H7 (cell line): ENCODE measurements around the gene COL9A2. TPM values are rescaled to one million over a fixed set of nuclear protein-coding genes. Genes with fewer than 3 reads are reported as not detected.
"Not testable (repeated sequence)": the region's sequence is repeated elsewhere in the genome, so short reads cannot be mapped to it uniquely, and the experiment has no call there.

ENCODE experiments used
- DNase-seq: peaks from one replicate; pipeline ENCODE4 v3.0.0; 2012
- H3K27me3 ChIP-seq: 2 replicates; pipeline ENCODE4 v1.6.0; 2011; ENCODE audit warnings: mild to moderate bottlenecking, low read length; ENCODE audit not compliant: control insufficient read depth, insufficient read depth
- H3K36me3 ChIP-seq: replicated peaks from 2 replicates; pipeline ENCODE4 v1.5.1; 2011; ENCODE audit warnings: low read length; ENCODE audit not compliant: control insufficient read depth, insufficient read depth
- H3K4me3 ChIP-seq: 2 replicates; pipeline ENCODE4 v1.5.1; 2011; ENCODE audit warnings: low read depth, mild to moderate bottlenecking, control low read depth, low read length, moderate library complexity; ENCODE audit not compliant: insufficient read depth
- total RNA-seq: library from RNA; depleted of rRNA; stranded (reverse); fragments of >200 nt; shearing (Covaris generic); gene quantifications from 2 replicates; pipeline ENCODE4 v1.2.3, GENCODE V29; 2014

The COL9A2 gene
- total RNA-seq, 1 experiment from 2014 or later, result 23.8 TPM

DNA sequence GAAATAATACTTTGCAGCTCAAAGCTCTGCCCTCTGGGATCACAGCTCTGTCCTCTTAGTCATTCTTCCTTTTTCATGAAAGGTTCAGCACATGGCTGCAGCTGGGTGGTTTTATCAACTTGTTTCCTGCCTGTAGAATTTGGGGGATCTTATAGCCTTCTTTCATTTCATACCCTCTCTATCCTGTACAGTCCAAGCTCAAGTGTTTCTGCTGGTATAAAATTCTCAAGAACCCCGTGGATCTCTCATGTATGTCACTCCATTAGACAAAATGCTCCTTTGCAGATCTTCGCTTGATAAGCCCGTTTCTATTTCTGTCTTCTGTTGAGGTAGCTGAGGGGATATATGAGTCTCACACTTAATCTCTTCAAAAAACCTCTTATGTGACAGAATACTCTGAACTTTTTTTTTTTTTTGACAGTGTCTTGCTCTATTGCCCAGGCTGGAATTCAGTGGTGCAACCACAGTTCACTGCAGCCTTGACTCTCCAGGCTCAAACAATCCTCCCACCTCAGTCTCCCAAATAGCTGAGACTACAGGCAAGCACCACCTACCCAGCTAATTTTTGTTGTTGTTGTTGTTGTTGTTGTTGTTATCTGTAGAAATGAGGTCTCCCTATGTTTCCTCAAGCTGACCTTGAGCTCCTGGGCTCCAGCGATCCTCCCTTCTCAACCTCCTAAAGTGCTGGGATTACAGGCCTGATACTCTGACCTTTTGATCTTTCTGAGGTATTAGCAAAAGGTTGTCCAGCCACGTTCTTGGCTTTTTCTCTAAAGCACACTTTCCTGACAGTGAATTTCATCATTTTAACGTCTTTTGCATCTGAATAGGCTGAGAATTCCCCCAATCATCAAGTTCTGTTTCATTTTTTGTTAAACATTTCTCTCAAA is 24.6 kb upstream of the COL9A2 start:
- DNase-seq, result no peak
- no peak overlapping the region for H3K4me3 ChIP-seq
- no peaks in the 10 kb centered on the region for H3K36me3 ChIP-seq
- H3K27me3 ChIP-seq, result no peaks in the 10 kb centered on the region; the same call in 1 of the 2 replicates

DNA sequence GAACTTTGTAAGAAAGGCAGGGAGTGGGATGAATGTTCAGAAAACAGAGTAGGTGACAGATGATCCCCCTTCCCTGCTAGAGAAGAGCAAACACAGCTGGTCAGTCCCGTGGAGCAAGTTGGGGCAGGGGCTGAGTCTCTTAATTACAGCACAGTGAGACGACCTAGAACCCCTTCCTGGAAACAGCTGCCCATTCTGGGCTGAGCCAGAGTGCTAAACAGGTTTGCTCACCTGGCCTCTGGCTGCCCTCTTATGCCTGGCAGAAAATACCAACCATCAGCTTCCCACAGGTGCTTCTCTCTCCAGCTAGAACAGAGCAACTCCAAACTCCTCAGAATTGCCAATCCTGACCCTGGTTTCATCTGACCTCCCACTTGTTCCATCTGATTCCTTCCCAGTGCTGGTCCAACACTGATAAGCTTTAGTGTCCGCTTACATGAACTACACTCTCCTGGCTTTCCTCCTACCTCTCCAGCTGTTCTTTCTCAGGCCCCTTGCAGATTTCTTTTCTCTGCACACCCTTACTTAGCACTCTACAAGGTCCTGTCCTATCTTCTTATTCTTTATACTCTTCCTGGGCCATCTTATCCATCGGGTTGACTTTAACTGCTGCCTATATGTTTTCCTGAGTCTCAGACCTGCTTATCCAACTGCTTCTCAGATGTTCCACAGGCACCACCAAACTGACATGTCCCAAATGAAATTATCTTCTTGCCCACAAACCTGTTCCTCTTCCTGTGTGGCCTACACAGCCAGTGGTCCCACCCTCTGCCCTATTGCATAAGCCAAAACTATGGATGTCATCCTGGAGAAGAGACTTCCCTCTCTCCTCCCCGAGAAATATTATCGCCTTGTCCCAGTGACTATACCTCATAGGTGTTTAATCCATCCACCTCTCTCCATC is 22.6 kb upstream of the COL9A2 start:
- H3K36me3 ChIP-seq, result no peaks in the 10 kb centered on the region
- H3K4me3 ChIP-seq, result no peak overlapping the region
- DNase-seq, result no peak
- no peaks in the 10 kb centered on the region; the same call in 1 of the 2 replicates for H3K27me3 ChIP-seq

DNA sequence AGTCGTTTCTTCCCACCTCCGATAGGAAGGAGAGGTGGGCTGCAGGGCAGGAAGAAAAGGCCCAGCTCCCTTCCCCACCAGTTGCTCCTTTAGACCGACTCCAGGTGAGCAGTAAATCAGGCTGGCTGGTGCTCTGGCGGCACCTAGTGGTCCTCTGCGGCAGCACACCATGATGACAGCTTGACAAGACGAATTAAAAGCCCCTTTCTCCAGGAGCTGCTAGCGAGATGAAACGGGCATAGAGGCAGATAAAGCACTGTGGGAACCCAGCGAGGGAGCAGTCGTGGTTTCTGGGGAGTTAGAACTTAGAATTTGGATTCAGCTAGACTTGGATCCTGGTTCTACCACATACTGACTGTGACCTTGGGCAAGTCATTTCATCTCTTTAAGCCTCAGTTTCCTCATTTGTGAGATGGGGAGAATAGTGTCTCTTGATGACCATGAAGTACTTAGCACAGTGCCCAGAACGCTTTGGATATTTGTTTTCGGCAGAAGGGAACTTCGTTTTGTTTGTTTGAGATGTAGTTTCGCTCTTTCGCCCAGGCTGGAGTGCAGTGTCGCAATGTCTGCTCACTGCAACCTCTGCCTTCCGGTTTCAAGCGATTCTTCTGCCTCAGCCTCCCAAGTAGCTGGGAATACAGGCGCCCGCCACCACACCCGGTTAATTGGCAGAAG is 21.8 kb upstream of the COL9A2 start:
- peak; percentile 69 for DNase-seq
- no peaks in the 10 kb centered on the region; the same call in 1 of the 2 replicates for H3K27me3 ChIP-seq
- H3K4me3 ChIP-seq, result no peak overlapping the region
- no peaks in the 10 kb centered on the region for H3K36me3 ChIP-seq

DNA sequence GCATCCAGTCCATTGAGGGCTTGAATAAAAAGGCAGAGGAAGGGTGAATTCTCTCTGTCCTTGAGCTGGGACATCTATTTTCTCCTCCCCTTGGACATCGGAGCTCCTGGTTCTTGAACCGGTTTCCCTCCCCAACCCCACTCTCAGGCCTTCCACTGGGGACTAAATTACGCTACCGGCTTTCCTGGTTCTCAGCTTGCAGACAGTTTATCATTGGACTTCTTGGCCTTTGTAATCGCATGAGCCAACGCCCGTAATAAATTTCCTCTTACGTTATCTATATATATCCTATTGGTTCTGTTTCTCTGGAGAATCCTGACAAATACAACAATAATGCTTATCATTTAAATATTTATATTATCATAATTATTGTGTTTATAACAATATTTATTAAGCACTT is 20.4 kb upstream of the COL9A2 start:
- Histone ChIP-seq H3K27me3 (no peaks in the 10 kb centered on the region; the same call in 1 of the 2 replicates), H3K36me3 (no peaks in the 10 kb centered on the region), H3K4me3 (no peak overlapping the region)
- DNase-seq, result no peak

DNA sequence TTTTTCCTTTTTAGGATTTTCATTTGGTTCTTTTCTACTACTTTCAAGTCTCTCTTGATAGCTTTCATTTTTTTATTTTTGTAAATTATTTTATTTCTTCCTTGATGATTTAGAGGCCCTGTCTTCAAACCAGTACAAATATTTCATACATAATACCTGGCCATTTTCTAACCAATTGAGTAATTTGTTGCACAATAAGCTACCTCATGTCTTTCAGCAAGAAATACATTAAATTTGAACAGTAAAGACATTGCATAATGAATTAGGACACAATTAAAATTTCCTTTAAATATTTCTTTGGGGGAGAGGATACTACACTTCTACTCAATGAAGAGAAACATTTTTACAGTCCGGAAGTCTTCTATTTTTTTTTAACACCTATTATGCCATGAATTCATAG is 15.6 kb upstream of the COL9A2 start:
- no peaks in the 10 kb centered on the region for H3K27me3 ChIP-seq
- no peaks in the 10 kb centered on the region for H3K36me3 ChIP-seq
- DNase-seq, result no peak
- H3K4me3 ChIP-seq, result no peak overlapping the region

DNA sequence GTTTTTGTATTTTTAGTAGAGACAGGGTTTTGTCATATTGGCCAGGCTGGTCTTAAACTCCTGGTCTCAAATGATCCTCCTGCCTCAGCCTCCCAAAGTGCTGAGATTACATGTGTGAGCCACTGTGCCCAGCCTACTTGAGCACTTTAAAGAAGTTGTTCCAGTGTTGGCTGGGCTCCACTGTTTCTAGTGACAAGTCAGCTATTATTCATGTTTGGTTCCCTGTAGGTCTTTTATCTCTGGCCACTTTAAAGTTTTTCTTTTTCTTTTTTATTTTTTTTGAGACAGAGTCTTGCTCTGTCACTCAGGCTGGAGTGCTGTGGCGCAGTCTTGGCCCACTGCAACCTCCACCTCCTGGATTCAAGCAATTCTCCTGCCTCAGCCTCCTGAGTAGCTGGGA is 14.3 kb upstream of the COL9A2 start:
- H3K27me3 ChIP-seq, H3K36me3 ChIP-seq, H3K4me3 ChIP-seq, DNase-seq: not testable (repeated sequence)

DNA sequence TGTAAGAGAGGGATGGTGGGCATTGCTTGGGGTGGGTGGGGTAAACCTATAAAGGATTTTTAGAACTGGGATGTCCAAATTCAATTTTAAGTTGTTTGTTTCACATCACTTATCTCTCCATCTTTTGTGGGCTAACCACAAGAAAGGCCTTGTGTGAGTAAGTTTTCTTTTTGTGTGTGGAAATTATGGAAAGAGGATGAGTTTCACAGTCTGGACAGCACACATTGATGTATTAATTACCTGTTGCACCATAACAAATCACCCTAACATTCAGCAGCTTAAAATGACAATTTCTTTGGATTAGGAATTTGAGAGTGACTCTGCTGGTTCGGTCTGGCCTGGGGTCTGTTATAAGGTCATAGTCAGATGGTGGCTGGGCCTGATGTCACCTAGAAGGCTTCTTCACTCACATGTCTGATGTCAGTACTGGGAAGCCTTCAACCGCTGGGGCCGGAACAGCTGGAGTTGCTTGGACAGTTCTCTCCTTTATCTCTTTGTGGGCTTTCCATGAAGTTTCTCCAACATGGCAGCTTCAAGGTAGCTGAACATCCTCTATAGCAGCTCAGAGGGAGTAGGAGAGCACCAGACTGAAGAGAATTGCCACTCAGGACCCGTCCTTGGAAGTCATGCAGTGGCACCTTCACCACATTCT is 2.0 kb upstream of the COL9A2 start:
- Histone ChIP-seq H3K27me3 (peaks cover 43% of the 10 kb centered on the region), H3K4me3 (no peak overlapping the region), H3K36me3 (no peaks in the 10 kb centered on the region)
- peak; percentile 7 for DNase-seq

DNA sequence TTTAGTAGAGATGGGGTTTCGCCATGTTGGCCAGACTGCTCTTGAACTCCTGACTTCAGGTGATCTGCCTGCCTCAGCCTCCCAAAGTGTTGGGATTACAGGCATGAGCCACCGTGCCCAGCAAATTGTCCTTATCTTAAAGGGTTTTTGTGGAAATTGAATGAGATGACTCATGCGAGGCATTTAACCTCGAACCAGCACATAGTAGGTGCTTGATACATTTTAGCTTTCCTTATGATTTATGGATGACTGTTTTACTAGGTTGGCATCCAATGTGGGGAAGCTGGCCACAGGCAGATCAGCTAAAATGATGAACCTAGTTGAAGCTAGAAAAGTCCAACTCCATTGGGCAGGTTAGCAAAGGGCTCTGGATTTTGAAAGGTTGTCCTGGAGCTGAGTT is 1.4 kb upstream of the COL9A2 start:
- no peaks in the 10 kb centered on the region for H3K36me3 ChIP-seq
- DNase-seq, result no peak

DNA sequence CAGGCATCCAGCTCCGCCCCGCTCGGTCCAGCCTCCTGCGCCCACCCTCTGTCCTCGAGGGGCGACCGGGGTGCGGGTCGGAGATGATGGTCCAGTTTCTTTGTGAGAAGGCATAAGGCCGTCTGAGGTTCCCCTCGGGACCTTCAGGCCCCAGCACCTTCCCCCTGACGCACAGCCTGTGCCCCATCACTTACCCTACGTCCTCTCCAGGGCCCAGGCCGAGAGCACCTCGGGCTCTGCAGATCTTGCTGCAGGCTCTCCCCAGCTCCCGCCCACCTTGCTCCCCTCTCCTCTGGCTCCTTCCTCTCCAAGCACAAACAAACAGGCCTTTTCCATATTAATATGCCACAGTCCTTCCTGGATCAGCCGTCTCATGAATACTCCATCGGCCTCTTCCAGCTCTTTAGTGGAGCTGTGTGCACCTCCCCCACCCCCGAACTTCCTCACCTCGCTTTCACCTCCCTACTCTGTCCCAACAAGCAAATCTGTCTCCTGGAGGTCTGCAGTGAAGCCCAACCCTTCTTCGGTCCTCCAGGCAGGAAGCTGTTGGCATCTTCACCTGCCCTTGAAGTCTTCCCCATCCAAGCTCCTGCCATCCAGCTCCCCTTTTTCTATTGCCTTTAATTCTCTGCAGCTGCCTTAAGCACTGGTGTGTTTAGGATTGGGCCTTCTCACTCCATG is 448 bp upstream of the COL9A2 start:
- Histone ChIP-seq H3K27me3 (peaks cover 49% of the 10 kb centered on the region), H3K36me3 (no peaks in the 10 kb centered on the region), H3K4me3 (peak overlapping the region; percentile 58)
- DNase-seq, result peak; percentile 65

More for the DNA sequence above, 1.4 kb upstream of the COL9A2 start:
- Histone ChIP-seq H3K4me3 (no peak overlapping the region), H3K27me3 (peaks cover 47% of the 10 kb centered on the region)

DNA sequence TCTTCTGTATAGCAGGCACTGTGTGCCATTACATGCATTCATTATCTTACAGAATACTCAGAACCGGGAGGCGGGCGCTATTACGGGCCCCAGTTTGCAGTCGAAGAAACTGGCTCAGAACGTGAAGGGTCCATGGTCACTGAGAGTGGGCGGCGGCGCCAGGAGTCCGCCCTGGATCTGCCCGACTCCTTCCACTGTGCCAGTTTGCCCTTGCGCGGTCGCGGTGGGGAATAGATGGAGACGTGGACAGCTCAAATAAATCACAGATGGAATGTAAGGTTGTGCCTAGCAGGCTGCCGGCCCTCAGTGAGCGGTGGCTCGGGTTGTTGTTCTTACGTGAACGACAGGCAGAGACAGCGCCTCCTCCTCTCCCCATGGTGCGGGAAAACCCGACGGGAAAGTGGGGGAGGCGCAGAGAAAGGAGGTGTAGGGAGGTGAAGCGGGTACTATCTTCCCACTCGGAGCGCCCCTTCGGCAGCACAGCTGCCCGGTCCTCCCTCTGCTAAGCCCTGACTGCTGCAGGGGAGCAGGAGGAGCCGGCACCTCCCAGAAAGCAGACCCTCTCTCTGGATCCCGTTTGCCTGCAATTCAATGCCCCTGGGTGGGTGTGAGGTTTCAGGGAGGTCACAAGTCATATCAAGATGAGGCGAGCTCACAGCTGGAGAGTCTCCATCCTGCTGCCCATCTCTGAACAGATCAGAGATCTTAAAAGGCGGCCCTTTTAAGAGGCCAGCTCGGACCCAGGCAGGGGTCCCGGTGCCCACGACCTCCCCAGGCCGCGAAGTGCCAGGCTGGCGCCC is 1.1 kb downstream of the COL9A2 start:
- DNase-seq, result peak; percentile 84
- H3K4me3 ChIP-seq, result peak overlapping the region; percentile 58
- peaks cover 53% of the 10 kb centered on the region for H3K27me3 ChIP-seq
- H3K36me3 ChIP-seq, result no peaks in the 10 kb centered on the region

DNA sequence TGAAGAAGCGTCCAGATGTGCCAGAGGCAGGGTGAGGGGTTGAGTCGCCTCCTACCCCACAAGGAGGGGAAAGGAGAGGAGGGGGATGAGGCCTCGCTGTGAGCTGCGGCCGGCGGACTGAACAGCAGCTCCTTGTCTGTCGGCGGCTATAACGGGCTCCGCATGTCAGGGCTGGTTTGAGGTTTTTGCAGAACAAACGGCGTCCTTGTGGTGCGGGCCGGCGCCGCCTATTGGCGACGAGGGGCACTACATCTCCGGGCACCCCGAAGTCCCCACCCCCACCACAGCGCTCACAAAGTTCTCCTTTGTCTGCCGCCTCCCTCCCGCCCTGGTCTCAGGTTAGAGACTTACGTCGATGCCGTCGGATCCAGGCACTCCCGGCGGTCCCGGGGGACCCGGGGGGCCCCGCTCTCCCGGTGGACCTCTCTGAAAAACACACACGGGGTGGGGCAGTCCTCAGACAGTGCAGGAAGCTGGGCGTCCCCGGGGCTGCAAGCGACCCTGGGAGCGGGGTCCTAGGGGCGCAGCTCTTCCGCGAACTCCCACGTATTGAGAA is 1.8 kb downstream of the COL9A2 start:
- peak overlapping the region; percentile 58 for H3K4me3 ChIP-seq
- H3K36me3 ChIP-seq, result no peaks in the 10 kb centered on the region
- DNase-seq, result peak; percentile 95
- H3K27me3 ChIP-seq, result peaks cover 53% of the 10 kb centered on the region

DNA sequence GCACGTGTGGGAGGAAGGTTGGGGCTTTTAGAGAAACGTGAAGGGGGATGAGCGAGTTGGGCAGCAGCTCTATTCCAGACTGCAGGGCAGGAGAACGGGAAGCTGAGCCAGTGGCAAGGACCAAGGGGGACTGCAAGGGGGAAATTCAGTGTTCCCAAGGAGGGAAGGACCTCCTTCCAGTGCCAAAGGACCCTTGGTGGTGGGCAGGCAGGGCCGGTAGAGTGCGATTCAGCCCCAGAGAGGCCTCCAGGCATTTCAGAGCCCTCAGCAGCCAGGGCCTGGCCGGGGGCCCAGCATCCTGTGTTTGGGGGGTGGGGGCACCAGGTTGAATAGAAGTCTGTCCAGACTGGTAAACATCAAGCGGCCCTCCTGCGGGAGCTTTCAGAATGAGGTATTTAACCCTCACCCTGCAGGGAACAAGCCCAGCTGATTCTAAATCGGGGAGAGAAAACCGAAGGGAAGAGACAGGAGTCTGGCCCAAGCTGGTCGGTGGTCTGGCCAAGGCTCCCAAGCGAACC is 2.3 kb downstream of the COL9A2 start:
- no peaks in the 10 kb centered on the region for H3K36me3 ChIP-seq
- DNase-seq, result no peak
- peak overlapping the region; percentile 31 for H3K4me3 ChIP-seq
- H3K27me3 ChIP-seq, result peaks cover 53% of the 10 kb centered on the region
